ENCODE results near the gene PDE11A.

DNA sequence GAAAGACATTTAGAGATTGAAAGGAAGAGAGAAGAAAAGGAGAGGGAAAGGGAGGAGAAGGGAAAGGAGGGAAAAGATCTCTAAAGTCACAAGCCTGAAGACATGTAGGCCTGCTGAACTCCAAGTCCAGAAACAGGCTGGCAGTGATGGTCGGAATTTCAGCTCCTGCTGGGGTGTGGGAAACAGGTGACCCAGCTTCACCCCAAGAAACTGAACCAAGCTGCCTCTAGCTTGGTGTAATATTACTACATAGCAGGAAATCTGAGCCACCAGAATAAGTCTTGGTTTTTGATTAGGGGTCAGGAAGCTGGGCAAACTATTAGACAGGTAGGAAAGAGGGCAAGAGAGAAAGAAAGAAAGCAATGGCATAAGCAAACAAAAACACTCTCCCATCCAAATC is 185.8 kb downstream of the PDE11A start:
- TF ChIP-seq, protein P1, sequence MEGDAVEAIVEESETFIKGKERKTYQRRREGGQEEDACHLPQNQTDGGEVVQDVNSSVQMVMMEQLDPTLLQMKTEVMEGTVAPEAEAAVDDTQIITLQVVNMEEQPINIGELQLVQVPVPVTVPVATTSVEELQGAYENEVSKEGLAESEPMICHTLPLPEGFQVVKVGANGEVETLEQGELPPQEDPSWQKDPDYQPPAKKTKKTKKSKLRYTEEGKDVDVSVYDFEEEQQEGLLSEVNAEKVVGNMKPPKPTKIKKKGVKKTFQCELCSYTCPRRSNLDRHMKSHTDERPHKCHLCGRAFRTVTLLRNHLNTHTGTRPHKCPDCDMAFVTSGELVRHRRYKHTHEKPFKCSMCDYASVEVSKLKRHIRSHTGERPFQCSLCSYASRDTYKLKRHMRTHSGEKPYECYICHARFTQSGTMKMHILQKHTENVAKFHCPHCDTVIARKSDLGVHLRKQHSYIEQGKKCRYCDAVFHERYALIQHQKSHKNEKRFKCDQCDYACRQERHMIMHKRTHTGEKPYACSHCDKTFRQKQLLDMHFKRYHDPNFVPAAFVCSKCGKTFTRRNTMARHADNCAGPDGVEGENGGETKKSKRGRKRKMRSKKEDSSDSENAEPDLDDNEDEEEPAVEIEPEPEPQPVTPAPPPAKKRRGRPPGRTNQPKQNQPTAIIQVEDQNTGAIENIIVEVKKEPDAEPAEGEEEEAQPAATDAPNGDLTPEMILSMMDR (IDR thresholded peaks at IDR 0.05): no peak
- TF ChIP-seq POLR2A (IDR thresholded peaks at IDR 0.05): no peak

All from lower leg skin (tissue), 3 donors.